SK-N-SH (cell line): ENCODE results near the gene CTSZ. TPM values are rescaled to one million over a fixed set of nuclear protein-coding genes. Genes with fewer than 3 reads are reported as not detected.

Experiments
- CTCF ChIA-PET: fragments of 300-600, 350-600 bp; formaldehyde crosslinking; extraction: SDS; loops from one replicate; lab custom pipeline; 2021; lab: Yijun Ruan, JAX
- POLR2A ChIA-PET: fragments of 350-600 bp; sonication (Branson Sonifier 250); formaldehyde crosslinking; extraction: SDS; loops from one replicate; lab custom pipeline; 2020; ENCODE audit warnings: antibody characterized with exemption, inconsistent platforms; lab: Yijun Ruan, JAX
- DNase-seq: peaks from one replicate; pipeline ENCODE4 v3.0.0; 2012
- H2AFZ ChIP-seq: fragments of 200-600 bp; sonication (generic); 2 replicates; pipeline ENCODE4 v1.8.1; 2016; ENCODE audit warnings: antibody characterized with exemption, mild to moderate bottlenecking, low read depth
- H3F3A ChIP-seq: fragments of 200-600 bp; sonication (generic); replicated peaks from 2 replicates; pipeline ENCODE3; 2016; ENCODE audit warnings: antibody characterized with exemption, mild to moderate bottlenecking; ENCODE audit not compliant: insufficient read depth
- H3K27ac ChIP-seq, 2 experiments: fragments of 200-500 bp in 1 of 2; fragments of 200-600 bp in 1 of 2; sonication (Bioruptor generic) in 1 of 2; sonication (generic), shearing (Covaris generic) in 1 of 2; 2 replicates each; pipeline versions ENCODE4 v1.5.1 to v1.6.1; 2014 to 2016; ENCODE audit warnings: low read depth in 2 of 2, inconsistent platforms in 1 of 2, low read length in 1 of 2, mild to moderate bottlenecking in 1 of 2, mixed read lengths in 1 of 2
- H3K27me3 ChIP-seq: fragments of 200-600 bp; sonication (generic), shearing (Covaris generic); 2 replicates; pipeline ENCODE4 v1.6.1; 2016; ENCODE audit warnings: mixed run types; ENCODE audit not compliant: insufficient read depth
- H3K36me3 ChIP-seq, 2 experiments: fragments of 200-500 bp in 1 of 2; fragments of 200-600 bp in 1 of 2; sonication (Bioruptor generic) in 1 of 2; sonication (generic) in 1 of 2; replicated peaks in 1 of 2; 2 replicates each; pipeline versions ENCODE3 to v1.5.1; 2014 to 2016; ENCODE audit warnings: low read length in 1 of 2, mild to moderate bottlenecking in 1 of 2; ENCODE audit not compliant: insufficient read depth in 2 of 2, control insufficient read depth in 1 of 2
- H3K4me1 ChIP-seq, 2 experiments: fragments of 200-500 bp in 1 of 2; fragments of 200-600 bp in 1 of 2; sonication (Bioruptor generic) in 1 of 2; sonication (generic), shearing (Covaris generic) in 1 of 2; 2 replicates each; pipeline versions ENCODE4 v1.5.1 to v1.6.1; 2014 to 2016; ENCODE audit warnings: low read depth in 1 of 2, low read length in 1 of 2, mixed run types in 1 of 2; ENCODE audit not compliant: insufficient read depth in 2 of 2, control insufficient read depth in 1 of 2
- H3K4me2 ChIP-seq: fragments of 200-600 bp; sonication (generic), shearing (Covaris generic); 2 replicates; pipeline ENCODE4 v1.6.1; 2017; ENCODE audit warnings: mixed run types
- H3K4me3 ChIP-seq, 2 experiments: fragments of 200-500 bp in 1 of 2; fragments of 200-600 bp in 1 of 2; sonication (Bioruptor generic) in 1 of 2; sonication (generic), shearing (Covaris generic) in 1 of 2; 2 replicates each; pipeline versions ENCODE4 v1.5.1 to v1.8.1; 2014 to 2016; ENCODE audit warnings: low read depth in 2 of 2, inconsistent platforms in 1 of 2, low read length in 1 of 2, mild to moderate bottlenecking in 1 of 2, mixed read lengths in 1 of 2, moderate library complexity in 1 of 2
- H3K79me2 ChIP-seq: fragments of 200-600 bp; sonication (generic); 2 replicates; pipeline ENCODE4 v1.8.1; 2017; ENCODE audit warnings: mild to moderate bottlenecking; ENCODE audit not compliant: insufficient read depth
- H3K9ac ChIP-seq: fragments of 200-600 bp; sonication (generic); 2 replicates; pipeline ENCODE4 v1.6.1; 2017; ENCODE audit warnings: mixed run types
- H3K9me2 ChIP-seq: fragments of 200-600 bp; sonication (generic); 2 replicates; pipeline ENCODE4 v1.6.1; 2017; ENCODE audit warnings: mixed run types
- H3K9me3 ChIP-seq: fragments of 200-600 bp; sonication (generic); 2 replicates; pipeline ENCODE4 v1.6.1; 2017; ENCODE audit warnings: mixed run types, mild to moderate bottlenecking, moderate library complexity
- H4K20me1 ChIP-seq: fragments of 200-600 bp; sonication (generic); 2 replicates; pipeline ENCODE4 v1.6.1; 2017; ENCODE audit warnings: mild to moderate bottlenecking, mixed run types; ENCODE audit not compliant: insufficient read depth
- EP300 ChIP-seq, 2 experiments: IDR thresholded peaks; 2 replicates each; pipeline versions ENCODE4 v1.4.0 to v1.6.1; 2012; ENCODE audit warnings: borderline replicate concordance in 1 of 2, low read depth in 1 of 2, low read length in 1 of 2
- FOXM1 ChIP-seq: IDR thresholded peaks from 2 replicates; pipeline ENCODE4 v1.4.0; 2012; ENCODE audit warnings: low read depth, mild to moderate bottlenecking
- GABPA ChIP-seq: IDR thresholded peaks from 2 replicates; pipeline ENCODE4 v1.4.0; 2012; ENCODE audit warnings: low read depth, mild to moderate bottlenecking
- JUND ChIP-seq: IDR thresholded peaks from 2 replicates; pipeline ENCODE4 v1.4.0; 2012
- NFIC ChIP-seq: IDR thresholded peaks from 2 replicates; pipeline ENCODE4 v1.4.0; 2012; ENCODE audit warnings: borderline replicate concordance
- RAD21 ChIP-seq: IDR thresholded peaks from 2 replicates; pipeline ENCODE4 v1.6.1; 2012; ENCODE audit warnings: mild to moderate bottlenecking, low read length
- RCOR1 ChIP-seq: fragments of 150-350 bp; IDR thresholded peaks from 2 replicates; pipeline ENCODE4 v1.6.1; 2017; ENCODE audit warnings: antibody characterized with exemption, low read length
- RXRA ChIP-seq: IDR thresholded peaks from 2 replicates; pipeline ENCODE4 v1.4.0; 2012; ENCODE audit warnings: low read depth, mild to moderate bottlenecking, borderline replicate concordance
- SMC3 ChIP-seq: IDR thresholded peaks from 2 replicates; pipeline ENCODE4 v1.6.1; 2012; ENCODE audit warnings: low read depth, low read length, improper control_type of control experiment
- TAF1 ChIP-seq: IDR thresholded peaks from 2 replicates; pipeline ENCODE4 v1.6.1; 2012; ENCODE audit warnings: low read depth, mild to moderate bottlenecking, low read length, moderate library complexity, borderline replicate concordance
- TCF12 ChIP-seq: IDR thresholded peaks from 2 replicates; pipeline ENCODE4 v1.4.0; 2012
- TEAD4 ChIP-seq: IDR thresholded peaks from 2 replicates; pipeline ENCODE4 v1.4.0; 2012; ENCODE audit warnings: mild to moderate bottlenecking, borderline replicate concordance; ENCODE audit not compliant: insufficient read depth
- YY1 ChIP-seq: IDR thresholded peaks from 2 replicates; pipeline ENCODE4 v1.4.0; 2012; ENCODE audit warnings: low read depth, mild to moderate bottlenecking
- WGBS: methylation state at CpG from one replicate; pipeline ENCODE4 v1.1.6; 2017; ENCODE audit warnings: low lambda C conversion rate; 5-methylcytosine and 5-hydroxymethylcytosine counted together
- polyA plus RNA-seq, 3 experiments: library from polyadenylated mRNA; depleted of rRNA; stranded (reverse); fragments of >200 nt; gene quantifications; 2 replicates each; pipeline ENCODE4 v1.2.3, GENCODE V29; 2012
- TF ChIP-seq, protein P1 (sequence below): IDR thresholded peaks from 2 replicates; pipeline ENCODE4 v1.4.0; 2012; ENCODE audit warnings: low read depth
- TF ChIP-seq, protein P2 (sequence below): fragments of 200-600 bp; sonication (generic); IDR thresholded peaks from 2 replicates; pipeline ENCODE4 v1.6.1; 2017; ENCODE audit warnings: antibody characterized with exemption, mild to moderate bottlenecking, moderate library complexity
- TF ChIP-seq, protein P3 (sequence below): IDR thresholded peaks from 2 replicates; pipeline ENCODE4 v1.4.0; 2012; ENCODE audit warnings: low read depth, borderline replicate concordance
- TF ChIP-seq, protein P4 (sequence below): IDR thresholded peaks from 2 replicates; pipeline ENCODE4 v1.6.1; 2012; ENCODE audit warnings: mild to moderate bottlenecking, low read depth, low read length, moderate library complexity

CTSZ gene
- polyA plus RNA-seq, 1 of the 3 experiments (the other 2 are of a cell fraction): 0.03 TPM

DNA sequence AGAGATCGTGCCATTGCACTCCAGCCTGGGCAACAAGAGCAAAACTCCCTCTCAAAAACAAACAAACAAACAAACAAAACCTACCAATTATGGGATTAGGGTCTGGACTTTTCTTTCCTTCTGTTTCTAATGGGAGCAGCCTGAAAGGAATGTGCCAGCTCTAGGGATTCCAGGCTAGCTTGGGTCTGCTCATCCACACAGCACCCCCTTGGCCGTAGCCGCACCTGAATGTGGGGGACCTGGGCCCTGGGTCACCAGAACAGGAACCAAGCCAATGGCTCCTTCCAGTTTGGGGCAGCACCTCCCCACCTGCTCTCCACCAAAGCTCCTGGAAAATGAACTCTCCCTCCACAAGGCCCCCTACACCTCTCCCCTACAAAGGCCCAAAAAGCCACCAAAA is 6.7 kb downstream of the CTSZ start:
- Histone ChIP-seq H3K79me2 (no peaks in the 10 kb centered on the region), H3K9ac (no peak overlapping the region), H3K9me3 (no peaks in the 10 kb centered on the region), H3K4me1 (peaks cover 0 to 3% of the 10 kb centered on the region in 2 experiments; a peak in 1 of 4 replicates), H3K4me2 (no peak overlapping the region), H3K4me3 (no peak overlapping the region), H3K27ac (no peak overlapping the region), H2AFZ (no peak overlapping the region), H3K27me3 (no peaks in the 10 kb centered on the region), H3K36me3 (peaks cover 4 to 8% of the 10 kb centered on the region in 2 experiments), H3F3A (no peaks in the 10 kb centered on the region), H3K9me2 (no peaks in the 10 kb centered on the region)
- no peak for DNase-seq
- POLR2A ChIA-PET: interaction anchor here (1.9 kb wide), 1 partner anchor 12 kb away, joined by 6 read pairs; no protein-coding TSS in a partner anchor
- 92% methylated on average over 3 of the region's 3 CpGs for WGBS
- TF ChIP-seq, protein P1, sequence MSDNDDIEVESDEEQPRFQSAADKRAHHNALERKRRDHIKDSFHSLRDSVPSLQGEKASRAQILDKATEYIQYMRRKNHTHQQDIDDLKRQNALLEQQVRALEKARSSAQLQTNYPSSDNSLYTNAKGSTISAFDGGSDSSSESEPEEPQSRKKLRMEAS: no peak
- TF ChIP-seq EP300 (IDR thresholded peaks at IDR 0.05; ENCODE audit: borderline replicate concordance in 1 of 2, low read depth in 1 of 2, low read length in 1 of 2) (no peak), RAD21 (no peak), YY1 (no peak), TAF1 (no peak), RCOR1 (no peak), SMC3 (no peak), FOXM1 (no peak), GABPA (no peak), RXRA (no peak), JUND (no peak), TEAD4 (no peak)
- TF ChIP-seq, protein P2, sequence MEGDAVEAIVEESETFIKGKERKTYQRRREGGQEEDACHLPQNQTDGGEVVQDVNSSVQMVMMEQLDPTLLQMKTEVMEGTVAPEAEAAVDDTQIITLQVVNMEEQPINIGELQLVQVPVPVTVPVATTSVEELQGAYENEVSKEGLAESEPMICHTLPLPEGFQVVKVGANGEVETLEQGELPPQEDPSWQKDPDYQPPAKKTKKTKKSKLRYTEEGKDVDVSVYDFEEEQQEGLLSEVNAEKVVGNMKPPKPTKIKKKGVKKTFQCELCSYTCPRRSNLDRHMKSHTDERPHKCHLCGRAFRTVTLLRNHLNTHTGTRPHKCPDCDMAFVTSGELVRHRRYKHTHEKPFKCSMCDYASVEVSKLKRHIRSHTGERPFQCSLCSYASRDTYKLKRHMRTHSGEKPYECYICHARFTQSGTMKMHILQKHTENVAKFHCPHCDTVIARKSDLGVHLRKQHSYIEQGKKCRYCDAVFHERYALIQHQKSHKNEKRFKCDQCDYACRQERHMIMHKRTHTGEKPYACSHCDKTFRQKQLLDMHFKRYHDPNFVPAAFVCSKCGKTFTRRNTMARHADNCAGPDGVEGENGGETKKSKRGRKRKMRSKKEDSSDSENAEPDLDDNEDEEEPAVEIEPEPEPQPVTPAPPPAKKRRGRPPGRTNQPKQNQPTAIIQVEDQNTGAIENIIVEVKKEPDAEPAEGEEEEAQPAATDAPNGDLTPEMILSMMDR: no peak
- TF ChIP-seq, protein P3, sequence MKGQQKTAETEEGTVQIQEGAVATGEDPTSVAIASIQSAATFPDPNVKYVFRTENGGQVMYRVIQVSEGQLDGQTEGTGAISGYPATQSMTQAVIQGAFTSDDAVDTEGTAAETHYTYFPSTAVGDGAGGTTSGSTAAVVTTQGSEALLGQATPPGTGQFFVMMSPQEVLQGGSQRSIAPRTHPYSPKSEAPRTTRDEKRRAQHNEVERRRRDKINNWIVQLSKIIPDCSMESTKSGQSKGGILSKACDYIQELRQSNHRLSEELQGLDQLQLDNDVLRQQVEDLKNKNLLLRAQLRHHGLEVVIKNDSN: no peak
- TF ChIP-seq, all 33 proteins: peak for 0
- CTCF ChIA-PET: interaction anchor here (1.3 kb wide), 1 partner anchor 121 kb away, joined by 3 read pairs; no protein-coding TSS in a partner anchor
- no peaks in the 10 kb centered on the region for H4K20me1 ChIP-seq

DNA sequence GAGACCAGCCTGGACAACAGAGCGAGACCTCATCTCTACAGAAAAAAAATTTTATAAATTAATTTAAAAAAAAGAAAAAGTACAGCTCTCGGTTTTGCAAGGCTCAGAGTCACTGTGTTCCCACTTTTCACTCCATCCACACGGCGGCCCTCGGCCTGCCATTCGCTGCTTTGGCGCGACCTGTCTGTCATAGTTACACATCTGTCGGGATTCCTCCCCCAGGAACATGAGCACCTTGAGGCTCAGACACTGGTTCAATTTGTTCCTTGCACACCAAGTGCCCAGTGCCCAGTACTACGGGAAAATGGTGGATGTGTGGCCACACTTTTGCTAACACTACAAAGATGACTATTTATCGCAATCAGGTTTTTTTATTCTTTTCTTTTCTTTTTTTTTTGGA is 8.4 kb downstream of the CTSZ start:
- Histone ChIP-seq H3K36me3 (peaks cover 7 to 19% of the 10 kb centered on the region in 2 experiments), H3K9ac (no peak overlapping the region), H3F3A (no peaks in the 10 kb centered on the region)
- WGBS: 94% methylated on average over 11 of the region's 11 CpGs
- DNase-seq: no peak
- TF ChIP-seq NFIC (no peak), TEAD4 (no peak), TCF12 (no peak)
- TF ChIP-seq, protein P4, sequence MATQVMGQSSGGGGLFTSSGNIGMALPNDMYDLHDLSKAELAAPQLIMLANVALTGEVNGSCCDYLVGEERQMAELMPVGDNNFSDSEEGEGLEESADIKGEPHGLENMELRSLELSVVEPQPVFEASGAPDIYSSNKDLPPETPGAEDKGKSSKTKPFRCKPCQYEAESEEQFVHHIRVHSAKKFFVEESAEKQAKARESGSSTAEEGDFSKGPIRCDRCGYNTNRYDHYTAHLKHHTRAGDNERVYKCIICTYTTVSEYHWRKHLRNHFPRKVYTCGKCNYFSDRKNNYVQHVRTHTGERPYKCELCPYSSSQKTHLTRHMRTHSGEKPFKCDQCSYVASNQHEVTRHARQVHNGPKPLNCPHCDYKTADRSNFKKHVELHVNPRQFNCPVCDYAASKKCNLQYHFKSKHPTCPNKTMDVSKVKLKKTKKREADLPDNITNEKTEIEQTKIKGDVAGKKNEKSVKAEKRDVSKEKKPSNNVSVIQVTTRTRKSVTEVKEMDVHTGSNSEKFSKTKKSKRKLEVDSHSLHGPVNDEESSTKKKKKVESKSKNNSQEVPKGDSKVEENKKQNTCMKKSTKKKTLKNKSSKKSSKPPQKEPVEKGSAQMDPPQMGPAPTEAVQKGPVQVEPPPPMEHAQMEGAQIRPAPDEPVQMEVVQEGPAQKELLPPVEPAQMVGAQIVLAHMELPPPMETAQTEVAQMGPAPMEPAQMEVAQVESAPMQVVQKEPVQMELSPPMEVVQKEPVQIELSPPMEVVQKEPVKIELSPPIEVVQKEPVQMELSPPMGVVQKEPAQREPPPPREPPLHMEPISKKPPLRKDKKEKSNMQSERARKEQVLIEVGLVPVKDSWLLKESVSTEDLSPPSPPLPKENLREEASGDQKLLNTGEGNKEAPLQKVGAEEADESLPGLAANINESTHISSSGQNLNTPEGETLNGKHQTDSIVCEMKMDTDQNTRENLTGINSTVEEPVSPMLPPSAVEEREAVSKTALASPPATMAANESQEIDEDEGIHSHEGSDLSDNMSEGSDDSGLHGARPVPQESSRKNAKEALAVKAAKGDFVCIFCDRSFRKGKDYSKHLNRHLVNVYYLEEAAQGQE: no peak
- TF ChIP-seq, all 33 proteins: peak for 0
- Histone ChIP-seq H3K79me2 (no peaks in the 10 kb centered on the region), H3K9me2 (no peaks in the 10 kb centered on the region), H4K20me1 (no peaks in the 10 kb centered on the region), H3K27me3 (no peaks in the 10 kb centered on the region), H3K27ac (no peak overlapping the region), H3K4me1 (peaks cover 0 to 3% of the 10 kb centered on the region in 2 experiments; a peak in 1 of 4 replicates), H3K4me3 (no peak overlapping the region), H3K9me3 (no peaks in the 10 kb centered on the region), H3K4me2 (no peak overlapping the region), H2AFZ (no peak overlapping the region)
- POLR2A ChIA-PET: interaction anchor here (1.2 to 1.9 kb wide), 2 partner anchors 9 to 11 kb away, joined by 4 to 6 read pairs; no protein-coding TSS in a partner anchor
- CTCF ChIA-PET: interaction anchor here (1.1 kb wide), 1 partner anchor 405 kb away, joined by 3 read pairs; no protein-coding TSS in a partner anchor
